Measurements from ENCODE around the gene PDE4D. TPM values are rescaled to one million over a fixed set of nuclear protein-coding genes. Genes with fewer than 3 reads are reported as not detected.
"Not testable (repeated sequence)": the region's sequence is repeated elsewhere in the genome, so short reads cannot be mapped to it uniquely, and the experiment has no call there.

Gene PDE4D
- total RNA-seq, 1 experiment from 2014 or later: 2.4 TPM

GRCh38 chr5:59401637-59402036, 491.9 kb downstream of the PDE4D start:
- no peak overlapping the region for H3K4me3 ChIP-seq (ENCODE audit: low read depth in 2 of 2, low read length in 2 of 2)
- no peaks in the 10 kb centered on the region for H3K4me1 ChIP-seq (ENCODE audit: control insufficient read depth, insufficient read depth, low read length)
- no peaks in the 10 kb centered on the region for H3K9me3 ChIP-seq (ENCODE audit: control insufficient read depth, insufficient read depth, low read depth, low read length)
- no peak overlapping the region for H3K27ac ChIP-seq (ENCODE audit: low read length)
- in situ Hi-C loops (cut with HindIII; ENCODE audit: low pct_unique_long_range_greater_than_20kb, low sequenced_read_pairs) (no loop called here), intact Hi-C loops (cut with micrococcal nuclease; ENCODE audit: unreplicated experiment) (no loop called here)
- DNase-seq (ENCODE audit: low read depth, low spot score): no peak
- CTCF ChIA-PET: no interaction called here
- no peaks in the 10 kb centered on the region for H3K27me3 ChIP-seq (ENCODE audit: control insufficient read depth, insufficient read depth, low read length)
- no peak for ATAC-seq
- no TSS peak for BruUV-seq (replicated peaks)
- no peaks in the 10 kb centered on the region for H3K36me3 ChIP-seq (ENCODE audit: control insufficient read depth, insufficient read depth, low read length)
- TF ChIP-seq CTCF (IDR thresholded peaks at IDR 0.05) (no peak), TCF7L2 (IDR thresholded peaks at IDR 0.05; ENCODE audit: low read depth, low read length) (no peak), POLR2AphosphoS5 (IDR thresholded peaks at IDR 0.05; ENCODE audit: low read depth, low read length) (no peak), SIN3A (IDR thresholded peaks at IDR 0.05; ENCODE audit: borderline replicate concordance, insufficient read depth, low read depth, low read length) (no peak)
- TF ChIP-seq, protein P1, sequence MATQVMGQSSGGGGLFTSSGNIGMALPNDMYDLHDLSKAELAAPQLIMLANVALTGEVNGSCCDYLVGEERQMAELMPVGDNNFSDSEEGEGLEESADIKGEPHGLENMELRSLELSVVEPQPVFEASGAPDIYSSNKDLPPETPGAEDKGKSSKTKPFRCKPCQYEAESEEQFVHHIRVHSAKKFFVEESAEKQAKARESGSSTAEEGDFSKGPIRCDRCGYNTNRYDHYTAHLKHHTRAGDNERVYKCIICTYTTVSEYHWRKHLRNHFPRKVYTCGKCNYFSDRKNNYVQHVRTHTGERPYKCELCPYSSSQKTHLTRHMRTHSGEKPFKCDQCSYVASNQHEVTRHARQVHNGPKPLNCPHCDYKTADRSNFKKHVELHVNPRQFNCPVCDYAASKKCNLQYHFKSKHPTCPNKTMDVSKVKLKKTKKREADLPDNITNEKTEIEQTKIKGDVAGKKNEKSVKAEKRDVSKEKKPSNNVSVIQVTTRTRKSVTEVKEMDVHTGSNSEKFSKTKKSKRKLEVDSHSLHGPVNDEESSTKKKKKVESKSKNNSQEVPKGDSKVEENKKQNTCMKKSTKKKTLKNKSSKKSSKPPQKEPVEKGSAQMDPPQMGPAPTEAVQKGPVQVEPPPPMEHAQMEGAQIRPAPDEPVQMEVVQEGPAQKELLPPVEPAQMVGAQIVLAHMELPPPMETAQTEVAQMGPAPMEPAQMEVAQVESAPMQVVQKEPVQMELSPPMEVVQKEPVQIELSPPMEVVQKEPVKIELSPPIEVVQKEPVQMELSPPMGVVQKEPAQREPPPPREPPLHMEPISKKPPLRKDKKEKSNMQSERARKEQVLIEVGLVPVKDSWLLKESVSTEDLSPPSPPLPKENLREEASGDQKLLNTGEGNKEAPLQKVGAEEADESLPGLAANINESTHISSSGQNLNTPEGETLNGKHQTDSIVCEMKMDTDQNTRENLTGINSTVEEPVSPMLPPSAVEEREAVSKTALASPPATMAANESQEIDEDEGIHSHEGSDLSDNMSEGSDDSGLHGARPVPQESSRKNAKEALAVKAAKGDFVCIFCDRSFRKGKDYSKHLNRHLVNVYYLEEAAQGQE (IDR thresholded peaks at IDR 0.05; ENCODE audit: insufficient read depth in 1 of 2, low read depth in 2 of 2, low read length in 1 of 2): no peak
- POLR2A ChIA-PET: no interaction called here

- POLR2A ChIA-PET; H3K4me3 ChIP-seq (ENCODE audit: low read depth in 2 of 2, low read length in 2 of 2); in situ Hi-C loops (cut with HindIII; ENCODE audit: low pct_unique_long_range_greater_than_20kb, low sequenced_read_pairs); H3K27ac ChIP-seq (ENCODE audit: low read length); BruUV-seq (replicated peaks); H3K36me3 ChIP-seq (ENCODE audit: control insufficient read depth, insufficient read depth, low read length); H3K27me3 ChIP-seq (ENCODE audit: control insufficient read depth, insufficient read depth, low read length); H3K9me3 ChIP-seq (ENCODE audit: control insufficient read depth, insufficient read depth, low read depth, low read length); H3K4me1 ChIP-seq (ENCODE audit: control insufficient read depth, insufficient read depth, low read length); CTCF ChIA-PET; ATAC-seq; DNase-seq (ENCODE audit: low read depth, low spot score): not testable (repeated sequence)
- intact Hi-C loops (cut with micrococcal nuclease; ENCODE audit: unreplicated experiment): loop anchor here (5.0 kb wide), 1 partner anchor 102 kb away; no protein-coding TSS in a partner anchor
These were observed 498.6 kb downstream of the PDE4D start for GRCh38 chr5:59394956-59395355.

- DNase-seq (ENCODE audit: low read depth, low spot score) (no peak), ATAC-seq (no peak)
- no peak for TF ChIP-seq CTCF (IDR thresholded peaks at IDR 0.05)
- Histone ChIP-seq H3K4me1 (ENCODE audit: control insufficient read depth, insufficient read depth, low read length) (no peaks in the 10 kb centered on the region), H3K9me3 (ENCODE audit: control insufficient read depth, insufficient read depth, low read depth, low read length) (no peaks in the 10 kb centered on the region), H3K4me3 (ENCODE audit: low read depth in 2 of 2, low read length in 2 of 2) (no peak overlapping the region), H3K36me3 (ENCODE audit: control insufficient read depth, insufficient read depth, low read length) (no peaks in the 10 kb centered on the region), H3K27me3 (ENCODE audit: control insufficient read depth, insufficient read depth, low read length) (no peaks in the 10 kb centered on the region), H3K27ac (ENCODE audit: low read length) (no peak overlapping the region)
- BruUV-seq (replicated peaks): no TSS peak
- ChIA-PET CTCF (no interaction called here), POLR2A (no interaction called here)
- intact Hi-C loops (cut with micrococcal nuclease; ENCODE audit: unreplicated experiment) (loop anchor here (5.0 kb wide), 1 partner anchor 103 kb away; no protein-coding TSS in a partner anchor), in situ Hi-C loops (cut with HindIII; ENCODE audit: low pct_unique_long_range_greater_than_20kb, low sequenced_read_pairs) (no loop called here)
These were observed 499.7 kb downstream of the PDE4D start for GRCh38 chr5:59393585-59394420.
